DOHH2 (cell line): Measurements from ENCODE around the gene RYR2.
"Not testable (repeated sequence)": the region's sequence is repeated elsewhere in the genome, so short reads cannot be mapped to it uniquely, and the experiment has no call there.

ENCODE experiments used
- H3F3A ChIP-seq: fragments of 200-600 bp; sonication (generic), shearing (Covaris generic); 2 replicates; pipeline ENCODE4 v1.6.0; 2016; ENCODE audit warnings: antibody characterized with exemption, mild to moderate bottlenecking; ENCODE audit not compliant: control insufficient read depth, insufficient read depth
- H3K27ac ChIP-seq: fragments of 200-600 bp; sonication (generic); 2 replicates; pipeline ENCODE4 v1.5.1; 2014; ENCODE audit warnings: low read depth, mild to moderate bottlenecking, low read length, moderate library complexity
- H3K27me3 ChIP-seq: fragments of 200-600 bp; sonication (generic); 2 replicates; pipeline ENCODE4 v1.6.1; 2014; ENCODE audit warnings: mild to moderate bottlenecking, low read length, mixed read lengths; ENCODE audit not compliant: control insufficient read depth
- H3K36me3 ChIP-seq: fragments of 200-600 bp; sonication (generic); 2 replicates; pipeline ENCODE4 v1.6.1; 2014; ENCODE audit warnings: mild to moderate bottlenecking, low read length, moderate library complexity, mixed read lengths; ENCODE audit not compliant: control insufficient read depth
- H3K4me1 ChIP-seq: fragments of 200-600 bp; sonication (generic); 2 replicates; pipeline ENCODE4 v1.6.1; 2014; ENCODE audit warnings: mild to moderate bottlenecking, low read length, mixed read lengths; ENCODE audit not compliant: control insufficient read depth
- H3K4me2 ChIP-seq: fragments of 200-600 bp; sonication (generic); 2 replicates; pipeline ENCODE4 v1.6.0; 2014; ENCODE audit warnings: mild to moderate bottlenecking, low read length, moderate library complexity
- H3K4me3 ChIP-seq: fragments of 200-600 bp; sonication (generic); 2 replicates; pipeline ENCODE4 v1.5.1; 2014; ENCODE audit warnings: mild to moderate bottlenecking, low read length, mixed read lengths
- H3K79me2 ChIP-seq: fragments of 200-600 bp; sonication (generic); 2 replicates; pipeline ENCODE4 v1.6.1; 2014; ENCODE audit warnings: mild to moderate bottlenecking, low read length, mixed read lengths; ENCODE audit not compliant: control insufficient read depth
- H3K9me2 ChIP-seq: fragments of 200-600 bp; sonication (generic); replicated peaks from 2 replicates; pipeline ENCODE4 v1.6.1; 2014; ENCODE audit warnings: mild to moderate bottlenecking, low read length, mixed read lengths; ENCODE audit not compliant: control insufficient read depth
- H3K9me3 ChIP-seq: fragments of 200-600 bp; sonication (generic); 2 replicates; pipeline ENCODE4 v1.6.1; 2014; ENCODE audit warnings: antibody characterized with exemption, low read length, mixed read lengths; ENCODE audit not compliant: control insufficient read depth, insufficient read depth
- H4K20me1 ChIP-seq: fragments of 200-600 bp; sonication (generic); 2 replicates; pipeline ENCODE4 v1.6.0; 2014; ENCODE audit warnings: low read depth, mild to moderate bottlenecking, antibody characterized with exemption, low read length, moderate library complexity; ENCODE audit not compliant: control insufficient read depth, insufficient read depth
- CTCF ChIP-seq: fragments of 200-600 bp; sonication (generic); IDR thresholded peaks from one replicate; pipeline ENCODE4 v1.5.1; 2014; ENCODE audit warnings: antibody characterized with exemption, mild to moderate bottlenecking, low read depth, low read length; ENCODE audit not compliant: poor library complexity, severe bottlenecking
- EZH2phosphoT487 ChIP-seq: fragments of 200-600 bp; sonication (generic); IDR thresholded peaks from 2 replicates; pipeline ENCODE4 v1.6.1; 2017; ENCODE audit warnings: borderline replicate concordance, mild to moderate bottlenecking, antibody characterized with exemption, low read length, moderate library complexity, mixed read lengths

Gene RYR2

DNA sequence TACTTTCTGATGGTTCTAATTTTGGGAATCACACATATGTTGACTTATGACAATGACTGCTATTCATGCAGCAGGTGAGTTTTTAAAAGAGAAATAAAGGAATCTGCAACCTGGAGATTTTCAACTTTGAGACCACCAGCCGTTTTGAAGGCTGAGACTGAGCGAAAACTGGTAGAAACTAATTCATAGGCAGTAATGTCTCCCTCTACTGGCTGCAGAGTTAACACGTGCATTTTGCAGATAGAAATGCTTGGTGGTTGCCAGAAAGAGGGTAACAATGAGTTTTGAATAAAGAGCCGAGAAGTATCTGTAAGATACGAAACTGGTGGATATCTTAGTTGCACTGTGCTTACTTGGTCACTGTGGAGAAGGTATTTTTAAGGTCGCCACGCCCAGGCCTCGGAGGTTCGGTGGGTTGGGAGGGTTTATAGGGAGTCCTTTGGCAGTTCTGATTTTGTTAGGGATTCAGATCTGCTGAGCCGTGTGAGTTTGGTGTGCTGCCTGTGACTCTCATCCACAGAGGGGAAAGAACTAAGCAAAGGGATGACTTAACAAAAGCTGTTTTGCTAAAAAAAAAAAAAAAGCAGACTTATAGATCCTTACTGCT is 83.0 kb downstream of the RYR2 start:
- H3K9me2 ChIP-seq: no peaks in the 10 kb centered on the region
- no peaks in the 10 kb centered on the region for H3K79me2 ChIP-seq
- H3K4me3 ChIP-seq: no peak overlapping the region
- H3K27me3 ChIP-seq: no peaks in the 10 kb centered on the region
- no peak overlapping the region for H3K27ac ChIP-seq
- no peaks in the 10 kb centered on the region for H3K4me1 ChIP-seq
- no peaks in the 10 kb centered on the region for H3K36me3 ChIP-seq
- H3F3A ChIP-seq: no peaks in the 10 kb centered on the region
- TF ChIP-seq CTCF (peak; percentile 70), EZH2phosphoT487 (no peak)
- H3K9me3 ChIP-seq: no peaks in the 10 kb centered on the region
- H3K4me2 ChIP-seq: no peak overlapping the region
- H4K20me1 ChIP-seq: no peaks in the 10 kb centered on the region

DNA sequence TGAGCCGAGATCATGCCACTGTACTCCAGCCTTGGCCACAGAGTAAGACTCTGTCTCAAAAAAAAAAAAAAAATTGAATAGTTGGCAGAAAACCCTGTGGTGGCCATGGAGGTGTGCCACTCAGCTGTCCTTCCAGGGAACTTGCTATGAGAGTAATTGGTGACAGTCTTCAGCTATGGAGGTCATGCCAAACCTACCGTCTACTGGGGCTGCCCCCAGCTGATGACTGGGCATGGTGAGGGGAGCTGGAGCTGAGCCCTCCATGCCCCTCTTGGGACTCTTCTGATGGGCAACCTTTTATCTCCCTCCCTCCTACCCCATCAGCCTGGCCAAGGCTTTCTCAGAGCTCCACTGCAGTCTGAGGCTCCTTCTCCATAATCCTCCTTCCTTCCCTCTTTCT is 84.2 kb downstream of the RYR2 start:
- no peak overlapping the region for H3K27ac ChIP-seq
- TF ChIP-seq EZH2phosphoT487 (no peak), CTCF (no peak)

DNA sequence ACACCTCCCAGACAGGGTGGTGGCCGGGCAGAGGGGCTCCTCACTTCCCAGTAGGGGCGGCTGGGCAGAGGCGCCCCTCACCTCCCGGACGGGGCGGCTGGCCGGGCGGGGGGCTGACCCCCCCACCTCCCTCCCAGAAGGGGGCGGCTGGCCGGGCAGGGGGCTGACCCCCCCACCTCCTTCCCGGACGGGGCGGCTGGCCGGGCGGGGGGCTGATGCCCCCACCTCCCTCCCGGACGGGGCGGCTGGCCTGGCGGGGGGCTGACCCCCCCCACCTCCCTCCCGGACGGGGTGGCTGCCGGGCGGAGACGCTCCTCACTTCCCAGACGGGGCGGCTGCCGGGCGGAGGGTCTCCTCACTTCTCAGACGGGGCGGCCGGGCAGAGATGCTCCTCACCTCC is 85.3 kb downstream of the RYR2 start:
- H3K4me1 ChIP-seq, H3F3A ChIP-seq, H3K79me2 ChIP-seq, H3K4me2 ChIP-seq, H4K20me1 ChIP-seq, H3K27me3 ChIP-seq, H3K36me3 ChIP-seq, H3K4me3 ChIP-seq, H3K27ac ChIP-seq, H3K9me3 ChIP-seq, H3K9me2 ChIP-seq: not testable (repeated sequence)

More for the DNA sequence above, 84.2 kb downstream of the RYR2 start:
- Histone ChIP-seq H3K79me2 (no peaks in the 10 kb centered on the region), H3K4me3 (no peak overlapping the region), H3K4me1 (no peaks in the 10 kb centered on the region), H3K4me2 (no peak overlapping the region), H3K9me3 (no peaks in the 10 kb centered on the region), H3K36me3 (no peaks in the 10 kb centered on the region), H3F3A (no peaks in the 10 kb centered on the region), H3K27me3 (no peaks in the 10 kb centered on the region), H4K20me1 (no peaks in the 10 kb centered on the region), H3K9me2 (no peaks in the 10 kb centered on the region)

DNA sequence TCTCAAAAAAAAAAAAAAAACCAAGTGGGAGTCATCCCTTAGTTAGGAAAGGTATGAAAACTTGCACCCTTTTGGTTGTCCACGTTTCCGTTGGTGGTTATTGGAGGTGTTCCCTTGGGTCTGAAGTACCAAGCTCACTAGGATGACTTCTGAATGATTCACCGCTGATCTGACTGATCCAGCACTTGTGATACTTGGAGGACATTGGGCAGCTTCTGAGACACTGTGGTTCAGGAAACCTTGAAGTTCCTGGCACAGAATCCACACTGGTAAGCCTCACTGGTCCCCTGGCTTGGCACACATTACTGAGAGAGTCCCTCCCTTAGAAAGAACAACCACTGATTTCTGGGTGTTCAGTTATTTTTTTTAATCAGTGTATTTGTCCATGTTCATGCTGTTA is 91.9 kb downstream of the RYR2 start:
- Histone ChIP-seq H3F3A (no peaks in the 10 kb centered on the region), H3K79me2 (no peaks in the 10 kb centered on the region), H3K4me1 (peaks cover 2% of the 10 kb centered on the region), H4K20me1 (no peaks in the 10 kb centered on the region), H3K9me2 (no peaks in the 10 kb centered on the region), H3K4me2 (no peak overlapping the region), H3K27ac (no peak overlapping the region), H3K9me3 (no peaks in the 10 kb centered on the region), H3K4me3 (no peak overlapping the region), H3K36me3 (no peaks in the 10 kb centered on the region), H3K27me3 (no peaks in the 10 kb centered on the region)
- TF ChIP-seq CTCF (no peak), EZH2phosphoT487 (no peak)
